A204.1 (cell line): Measurements from ENCODE around the gene PTPRD.
A peak's percentile ranks its signal among the peaks of the same experiment; 100 is the strongest.

Experiments used
- FAIRE-seq: peaks from 2 replicates; lab custom pipeline; 2012; peaks lifted over from hg19 to GRCh38; lab: Jason Lieb, UNC

PTPRD gene

GRCh38 chr9:8858596-8859161 is 1754.1 kb downstream of the PTPRD start:
- FAIRE-seq: no peak

GRCh38 chr9:8857926-8858595 is 1754.7 kb downstream of the PTPRD start:
- no peak for FAIRE-seq

- no peak for FAIRE-seq
Observed at GRCh38 chr9:8857068-8857925, 1755.5 kb downstream of the PTPRD start.

GRCh38 chr9:8856396-8857067 is 1756.3 kb downstream of the PTPRD start:
- no peak for FAIRE-seq

GRCh38 chr9:8855046-8855445 is 1757.8 kb downstream of the PTPRD start:
- FAIRE-seq: no peak

GRCh38 chr9:8852301-8852864 is 1760.4 kb downstream of the PTPRD start:
- no peak for FAIRE-seq

GRCh38 chr9:8850914-8851313 is 1761.9 kb downstream of the PTPRD start:
- FAIRE-seq: no peak

GRCh38 chr9:8845808-8846207 is 1767.0 kb downstream of the PTPRD start:
- no peak for FAIRE-seq

GRCh38 chr9:8845376-8845775 is 1767.4 kb downstream of the PTPRD start:
- FAIRE-seq: no peak

- no peak for FAIRE-seq
Observed at GRCh38 chr9:8844549-8844948, 1768.3 kb downstream of the PTPRD start.

GRCh38 chr9:8842402-8843193 is 1770.2 kb downstream of the PTPRD start:
- FAIRE-seq: no peak

- FAIRE-seq: peak; percentile 44
Observed at GRCh38 chr9:8838136-8838535, 1774.7 kb downstream of the PTPRD start.

- no peak for FAIRE-seq
Observed at GRCh38 chr9:8835291-8835690, 1777.5 kb downstream of the PTPRD start.

- no peak for FAIRE-seq
Observed at GRCh38 chr9:8832955-8833354, 1779.8 kb downstream of the PTPRD start.

GRCh38 chr9:8832386-8832785 is 1780.4 kb downstream of the PTPRD start:
- FAIRE-seq: no peak

GRCh38 chr9:8831568-8831967 is 1781.2 kb downstream of the PTPRD start:
- FAIRE-seq: no peak

GRCh38 chr9:8826281-8826680 is 1786.5 kb downstream of the PTPRD start:
- no peak for FAIRE-seq

GRCh38 chr9:8825585-8826147 is 1787.1 kb downstream of the PTPRD start:
- FAIRE-seq: no peak

GRCh38 chr9:8823131-8823895 is 1789.5 kb downstream of the PTPRD start:
- FAIRE-seq: no peak

- FAIRE-seq: no peak
Observed at GRCh38 chr9:8822667-8823025, 1790.2 kb downstream of the PTPRD start.
